GM19324 (cell line): ENCODE results near the gene FHOD3.
A peak's percentile ranks its signal among the peaks of the same experiment; 100 is the strongest.

Source experiments
- ATAC-seq: cut with Tn5 transposase; IDR thresholded peaks from one replicate; pipeline ENCODE4 v1.9.1; 2021; ENCODE audit warnings: mild to moderate bottlenecking, moderate library complexity; ENCODE audit not compliant: unreplicated experiment, low FRiP score

Gene FHOD3

DNA sequence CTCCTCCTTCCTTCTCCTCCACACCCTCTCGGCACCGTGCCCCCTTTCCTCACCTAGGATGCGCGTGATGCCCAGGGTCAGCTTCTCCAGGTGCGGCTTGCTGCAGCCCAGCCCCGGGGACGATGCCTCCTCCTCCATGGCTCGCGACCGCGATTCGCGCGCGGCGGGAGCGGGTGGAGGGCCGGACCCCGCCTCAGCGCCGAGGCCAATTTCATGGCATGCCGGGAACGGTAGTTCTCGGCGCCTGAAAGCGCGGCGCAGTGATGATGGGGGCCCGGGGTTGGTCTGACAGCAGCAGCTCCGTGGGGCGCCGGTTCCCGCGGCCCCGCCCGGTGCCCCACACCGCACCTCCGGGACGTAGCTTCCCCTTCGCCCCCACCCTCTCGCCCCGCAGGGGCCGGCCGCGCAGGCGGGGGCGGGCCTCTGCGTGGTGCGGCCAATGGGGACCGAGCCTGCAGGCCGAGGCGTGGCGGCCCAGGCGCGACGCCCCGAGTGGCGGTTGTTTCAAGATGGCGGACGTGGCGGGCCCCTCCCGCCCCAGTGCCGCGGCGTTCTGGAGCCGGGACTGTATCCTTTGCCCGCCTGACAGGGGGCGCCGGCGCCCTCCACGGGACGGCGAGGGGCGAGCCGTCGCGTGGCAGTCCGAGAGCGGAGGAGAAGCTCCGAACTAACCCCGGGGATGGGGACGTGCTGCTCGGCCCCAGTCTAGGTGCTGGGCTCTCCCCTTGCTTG is 531.3 kb downstream of the FHOD3 start, which contains the start of the genes KIAA1328 and TPGS2:
TSS of gene KIAA1328 (plus strand) at position 498 of the 732 bp plus-strand sequence. CDS start at position 510, 12 bp downstream.
TSS of gene TPGS2 (minus strand) at position 373 of the 732 bp plus-strand sequence. CDS start at position 138, 235 bp downstream.
- ATAC-seq, result peak; percentile 96
